NCI-H345 treated with DMSO at 0.1 percent for 48 hours (cell line): ENCODE measurements around the gene ENO2.
"Not testable (repeated sequence)": the region's sequence is repeated elsewhere in the genome, so short reads cannot be mapped to it uniquely, and the experiment has no call there.

Experiments used
- DNase-seq: peaks from one replicate; lab custom pipeline; 2025; ENCODE audit not compliant: unreplicated experiment; lab: John Stamatoyannopoulos, UW

The ENO2 gene

DNA sequence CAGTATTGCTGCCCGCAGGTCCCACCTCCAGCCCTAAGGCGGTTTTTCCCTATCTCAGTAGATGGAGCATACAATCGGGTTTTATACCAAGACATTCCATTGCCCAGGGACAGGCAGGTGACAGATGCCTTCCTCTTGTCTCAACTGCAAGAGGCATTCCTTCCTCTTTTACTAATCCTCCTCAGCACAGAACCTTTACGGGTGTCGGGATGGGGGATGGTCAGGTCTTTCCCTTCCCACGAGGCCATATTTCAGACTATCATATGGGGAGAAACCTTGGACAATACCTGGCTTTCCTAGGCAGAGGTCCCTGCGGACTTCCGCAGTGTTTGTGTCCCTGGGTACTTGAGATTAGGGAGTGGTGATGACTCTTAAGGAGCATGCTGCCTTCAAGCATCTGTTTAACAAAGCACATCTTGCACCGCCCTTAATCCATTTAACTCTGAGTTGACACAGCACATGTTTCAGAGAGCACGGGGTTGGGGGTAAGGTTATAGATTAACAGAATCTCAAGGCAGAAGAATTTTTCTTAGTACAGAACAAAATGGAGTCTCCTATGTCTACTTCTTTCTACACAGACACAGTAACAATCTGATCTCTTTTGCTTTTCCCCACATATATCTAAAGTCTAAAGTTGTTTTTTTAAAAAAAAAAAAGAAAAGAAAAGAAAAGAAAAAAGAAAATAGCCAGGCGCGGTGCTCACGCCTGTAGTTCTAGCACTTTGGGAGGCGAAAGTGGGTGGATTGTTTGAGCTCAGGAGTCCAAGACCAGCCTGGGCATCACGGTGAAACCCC is 28.0 kb upstream of the ENO2 start:
- DNase-seq = not testable (repeated sequence)

DNA sequence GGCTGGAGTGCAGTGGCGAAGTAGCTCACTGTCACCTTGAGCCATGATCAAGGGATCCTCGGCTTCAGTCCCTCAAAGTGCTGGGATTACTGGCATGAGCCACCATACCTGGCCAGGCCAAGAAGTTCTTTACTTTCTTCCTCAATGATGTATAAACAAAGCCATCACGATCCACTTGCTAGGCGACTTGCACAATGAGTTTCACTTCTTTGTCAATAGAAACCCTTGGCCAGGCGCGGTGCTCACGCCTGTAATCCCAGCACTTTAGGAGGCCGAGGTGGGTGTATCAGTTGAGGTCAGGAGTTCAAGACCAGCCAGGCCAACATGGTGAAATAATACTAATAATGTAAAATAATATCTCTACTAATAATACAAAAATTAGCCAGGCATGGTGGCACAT is 26.9 kb upstream of the ENO2 start:
- DNase-seq = no peak

DNA sequence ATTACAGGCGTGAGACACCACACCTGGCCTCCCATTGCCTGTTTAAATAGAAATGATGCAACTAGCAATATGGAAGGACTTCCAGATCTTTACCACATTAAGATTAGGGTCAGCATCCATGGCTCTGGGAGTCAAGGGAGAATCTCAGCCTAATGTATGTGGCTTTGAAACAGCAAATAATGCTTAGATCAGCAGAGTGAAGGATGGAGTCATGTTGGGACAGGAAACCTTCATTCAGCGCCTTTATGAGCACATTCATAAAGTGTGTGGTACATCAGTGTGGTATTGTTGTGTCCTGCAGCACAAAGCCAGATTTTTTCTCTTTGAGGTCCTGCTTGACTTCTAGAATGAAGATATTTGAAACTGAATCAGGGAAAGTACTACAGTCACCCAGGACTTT is 26.0 kb upstream of the ENO2 start:
- no peak for DNase-seq

DNA sequence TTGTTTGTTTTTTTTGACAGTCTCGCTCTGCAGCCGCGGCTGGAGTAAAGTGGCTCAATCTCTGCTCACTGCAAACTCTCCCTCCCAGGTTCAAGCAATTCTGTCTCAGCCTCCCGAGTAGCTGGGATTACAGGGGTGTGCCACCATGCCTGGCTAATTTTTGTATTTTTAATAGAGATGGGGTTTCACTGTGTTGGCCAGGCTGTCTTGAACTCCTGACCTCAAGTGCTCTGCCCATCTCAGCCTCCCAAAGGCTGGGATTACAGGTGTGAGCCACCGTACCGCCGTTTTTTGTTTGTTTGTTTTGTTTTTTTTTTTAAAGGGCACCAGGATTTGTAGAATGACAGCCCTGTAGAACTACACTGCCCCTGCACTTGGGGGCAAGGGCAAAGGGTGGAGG is 25.6 kb upstream of the ENO2 start:
- DNase-seq = not testable (repeated sequence)

DNA sequence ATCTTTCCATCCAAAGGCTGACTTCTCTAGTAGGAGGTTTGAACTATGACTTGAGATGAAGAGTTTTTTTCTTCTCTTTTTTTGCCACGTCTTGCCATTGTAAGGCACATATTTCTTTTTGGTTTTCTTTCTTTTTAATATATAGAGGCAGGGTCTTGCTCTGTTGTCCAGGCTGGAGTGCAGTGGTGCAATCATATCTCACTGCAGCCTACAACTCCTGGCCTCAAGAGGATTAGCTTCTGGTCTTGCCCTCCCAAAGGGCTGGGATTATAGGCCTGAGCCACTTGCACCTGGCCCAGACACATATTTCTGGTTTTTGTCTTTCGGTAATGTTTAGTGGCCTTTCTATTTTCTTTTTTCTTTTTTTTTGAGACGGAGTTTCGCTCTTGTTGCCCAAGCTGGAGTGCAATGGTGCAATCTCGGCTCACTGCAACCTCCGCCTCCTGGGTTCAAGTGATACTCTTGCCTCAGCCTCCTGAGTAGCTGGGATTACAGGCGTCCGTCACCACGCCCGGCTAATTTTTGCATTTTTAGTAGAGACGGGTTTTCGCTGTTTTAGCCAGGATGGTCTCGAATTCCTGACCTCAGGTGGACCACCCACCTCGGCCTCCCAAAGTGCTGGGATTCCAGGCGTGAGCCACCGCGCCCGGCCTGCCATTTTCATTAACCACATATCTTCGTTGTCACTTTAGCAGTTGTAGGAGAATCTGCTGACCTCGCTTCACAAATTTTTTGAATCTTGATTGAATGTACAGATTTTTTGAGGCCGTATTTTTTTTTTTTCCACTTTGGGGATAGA is 24.4 kb upstream of the ENO2 start:
- not testable (repeated sequence) for DNase-seq

DNA sequence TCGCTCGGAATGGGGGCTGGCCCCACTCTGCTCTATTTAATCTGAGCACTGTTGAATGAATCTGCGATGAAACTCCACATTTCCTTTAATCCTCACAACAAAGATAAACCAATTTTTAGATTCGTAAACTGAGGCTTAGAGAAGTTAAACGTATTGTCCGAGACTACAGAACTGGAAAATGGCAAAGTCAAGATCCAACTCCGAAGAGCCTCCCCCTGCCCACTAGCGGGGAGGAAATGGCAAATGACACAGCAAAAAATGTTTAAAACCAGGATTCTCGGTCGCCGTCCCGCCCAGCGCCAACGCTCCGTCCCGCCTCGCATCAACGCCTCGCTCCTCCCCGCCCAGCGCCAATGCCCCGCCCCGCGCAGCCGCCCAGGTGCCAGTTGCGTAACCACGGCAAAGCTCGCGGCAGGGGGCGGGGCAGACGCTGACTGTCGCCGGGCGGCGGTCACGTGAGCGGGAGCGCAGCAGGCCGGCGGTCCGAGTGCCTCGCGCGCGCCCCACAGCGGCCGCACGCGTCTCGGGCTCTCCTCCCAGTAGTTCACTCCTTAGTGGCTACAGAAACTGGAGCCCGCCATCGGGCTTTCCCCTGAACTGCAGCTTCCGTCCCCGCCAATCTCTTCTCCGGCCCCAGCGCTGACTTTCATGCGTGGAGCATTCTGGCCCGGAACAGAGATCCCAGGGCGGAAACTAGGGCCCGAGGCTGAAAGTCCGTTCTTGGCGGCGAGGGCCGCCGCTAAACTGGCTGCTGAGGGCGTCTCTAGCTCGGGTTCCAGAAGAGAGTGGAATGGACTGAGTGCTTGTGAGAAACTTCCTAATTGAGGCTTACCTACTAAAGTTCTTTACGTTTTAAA is 23.4 kb upstream of the ENO2 start:
- peak; percentile 93 for DNase-seq

DNA sequence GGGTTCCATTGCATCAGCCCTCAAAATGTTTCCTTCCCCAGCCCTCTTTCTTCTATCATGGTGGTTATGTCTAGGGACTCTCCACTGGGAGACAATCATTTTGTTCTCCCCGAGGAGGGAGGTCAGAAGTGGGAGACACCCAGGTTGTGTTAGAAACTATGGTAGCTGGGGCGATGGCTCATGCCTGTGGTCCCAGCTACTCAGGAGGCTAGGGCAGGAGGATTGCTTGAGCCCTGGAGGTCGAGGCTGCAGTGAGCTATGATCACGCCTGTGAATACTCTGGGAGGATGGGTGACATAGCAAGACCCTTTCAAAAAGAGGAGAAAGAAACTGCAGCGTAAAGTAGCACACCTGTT is 22.8 kb upstream of the ENO2 start:
- DNase-seq = no peak

DNA sequence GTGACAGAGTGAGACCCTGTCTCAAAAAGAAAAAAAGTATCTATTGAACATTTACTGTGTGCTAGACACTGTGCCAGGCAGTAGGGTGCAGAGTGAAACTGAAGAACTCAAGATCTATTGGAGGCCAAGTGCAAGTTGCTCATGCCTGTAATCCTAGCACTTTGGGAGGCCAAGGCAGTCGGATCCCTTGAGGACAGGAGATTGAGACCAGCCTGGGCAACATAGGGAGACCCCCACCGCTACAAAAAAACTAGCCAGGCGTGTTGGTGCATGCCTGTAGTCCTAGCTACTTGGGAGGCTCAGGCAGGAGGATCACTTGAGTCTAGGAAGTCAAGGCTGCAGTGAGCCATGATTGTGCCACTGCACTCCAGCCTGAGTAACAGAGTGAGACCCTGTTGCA is 21.7 kb upstream of the ENO2 start:
- not testable (repeated sequence) for DNase-seq

DNA sequence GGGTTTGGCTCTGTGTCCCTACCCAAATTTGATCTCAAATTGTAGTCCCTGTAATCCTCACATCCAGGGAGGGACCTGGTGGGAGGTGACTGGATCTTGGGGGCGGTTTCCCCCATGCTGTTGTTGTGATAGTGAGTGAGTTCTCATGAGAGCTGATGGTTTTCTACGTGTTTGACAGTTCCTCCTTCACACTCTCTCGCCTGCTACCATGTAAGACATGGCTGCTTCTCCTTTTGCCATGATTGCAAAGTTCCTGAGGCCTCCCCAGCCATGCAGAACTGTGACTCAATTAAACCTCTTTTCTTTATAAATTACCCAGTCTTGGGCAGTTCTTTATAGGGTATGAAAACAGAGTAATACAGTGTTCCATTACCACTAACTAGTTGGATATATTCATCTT is 20.1 kb upstream of the ENO2 start:
- DNase-seq = no peak

DNA sequence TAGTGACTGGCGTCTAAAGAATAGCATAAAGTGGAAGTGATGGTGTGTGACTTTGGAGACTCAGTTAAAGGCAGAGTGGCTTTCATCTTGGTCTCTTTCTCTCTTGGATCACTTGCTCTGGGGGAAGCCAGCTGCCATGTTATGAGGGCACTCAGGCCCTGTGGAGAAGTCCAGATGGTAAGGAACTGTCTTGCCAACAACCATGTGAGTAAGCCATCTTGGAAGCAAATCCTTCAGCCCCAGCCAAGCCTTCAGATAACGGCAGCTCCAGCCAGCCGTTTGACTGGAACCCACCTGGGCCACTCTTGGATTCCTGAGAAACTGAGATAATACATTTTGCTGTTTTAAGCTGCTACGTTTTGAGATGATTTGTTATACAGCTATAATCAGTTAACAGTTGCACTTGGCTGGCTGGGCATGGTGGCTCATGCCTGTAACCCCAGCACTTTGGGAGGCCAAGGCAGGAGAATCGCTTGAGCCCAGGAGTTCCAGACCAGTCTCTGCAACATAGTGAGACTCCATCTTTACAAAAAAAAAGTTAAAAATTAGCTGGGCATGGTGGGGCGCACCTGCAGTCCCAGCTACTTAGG is 17.4 kb upstream of the ENO2 start:
- DNase-seq = no peak

DNA sequence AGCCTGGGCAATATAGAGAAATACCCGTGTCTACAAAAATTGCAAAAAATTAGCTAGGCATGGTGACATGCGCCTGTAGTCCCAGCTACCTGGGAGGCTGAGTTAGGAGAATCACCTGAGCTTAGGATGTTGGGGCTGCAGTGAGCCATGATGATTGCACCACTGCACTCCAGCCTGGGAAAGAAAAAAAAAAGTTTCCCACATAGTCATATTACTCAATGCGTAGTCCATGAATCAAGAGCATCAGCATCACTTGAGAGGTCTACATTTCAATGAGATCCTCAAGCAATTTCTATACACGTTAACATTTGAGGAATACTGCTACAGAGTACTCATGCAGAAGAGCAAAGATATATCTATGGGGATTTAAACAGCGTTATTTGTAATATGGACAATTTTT is 15.0 kb upstream of the ENO2 start:
- no peak for DNase-seq

DNA sequence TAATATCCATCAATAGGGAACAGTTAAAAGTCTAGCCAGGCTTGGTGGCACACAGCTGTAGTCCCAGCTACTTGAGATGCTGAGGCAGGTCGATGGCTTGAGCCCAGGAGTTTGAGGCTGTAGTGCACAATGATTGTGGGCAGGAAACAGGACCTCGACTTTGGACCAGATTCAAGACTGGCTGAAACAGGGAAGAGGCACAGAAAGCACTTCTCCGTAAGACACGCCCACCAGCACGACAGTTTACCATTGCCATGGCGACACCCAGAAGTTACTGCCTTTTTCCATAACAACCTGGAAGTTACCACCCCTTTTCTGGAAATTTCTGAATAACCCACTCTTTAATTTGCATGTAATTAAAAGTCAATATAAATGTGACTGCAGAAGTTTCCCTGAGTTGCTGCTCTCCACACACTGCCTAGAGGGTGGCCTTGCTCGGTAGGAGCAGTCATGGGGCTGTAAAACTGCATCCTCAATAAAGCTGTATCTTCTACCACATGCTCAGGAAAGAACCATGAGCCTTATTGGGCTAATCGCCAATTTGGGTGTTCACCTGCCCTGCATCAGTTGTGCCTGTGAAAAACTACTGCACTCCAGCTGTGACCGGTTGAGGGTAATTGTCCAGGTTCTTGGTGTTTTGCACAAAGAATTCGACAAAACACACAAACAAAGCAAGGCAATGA is 14.4 kb upstream of the ENO2 start:
- peak; percentile 61 for DNase-seq

DNA sequence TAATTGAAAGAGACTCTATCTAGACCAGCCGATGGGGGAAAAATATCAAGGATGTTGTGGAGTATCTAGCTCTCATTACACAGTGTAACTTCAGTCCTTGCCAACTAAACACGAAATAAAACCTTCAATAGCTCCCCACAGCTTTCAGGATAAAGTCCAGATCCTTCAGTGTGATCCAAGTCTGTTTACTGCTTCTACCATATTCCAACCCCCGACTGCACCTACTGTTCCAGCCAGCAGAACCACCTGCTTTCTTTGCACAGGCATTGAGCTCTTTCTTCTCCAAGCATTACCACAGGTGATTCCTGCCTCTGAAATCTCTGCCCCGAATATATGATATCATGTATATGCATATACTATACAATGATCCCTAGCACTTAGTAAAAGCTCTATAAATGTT is 11.9 kb upstream of the ENO2 start:
- no peak for DNase-seq

DNA sequence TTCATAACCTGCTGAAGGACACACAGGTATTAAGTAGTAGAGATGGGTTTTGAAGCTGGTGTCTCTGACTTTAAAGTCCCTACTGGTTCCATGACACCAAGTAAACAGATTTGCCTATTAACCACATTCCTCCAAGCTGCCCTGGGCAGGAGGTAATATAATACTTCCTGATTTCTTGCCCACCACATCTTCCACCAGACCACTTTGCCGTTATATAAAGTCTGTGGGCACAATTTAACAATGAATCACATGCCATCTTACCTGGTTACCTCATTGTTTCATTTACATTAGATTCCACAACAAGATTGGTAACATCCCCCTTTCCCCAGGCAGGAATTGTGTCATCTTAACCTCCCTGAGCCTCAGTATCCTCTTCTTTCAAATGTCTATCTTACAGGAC is 10.7 kb upstream of the ENO2 start:
- no peak for DNase-seq

DNA sequence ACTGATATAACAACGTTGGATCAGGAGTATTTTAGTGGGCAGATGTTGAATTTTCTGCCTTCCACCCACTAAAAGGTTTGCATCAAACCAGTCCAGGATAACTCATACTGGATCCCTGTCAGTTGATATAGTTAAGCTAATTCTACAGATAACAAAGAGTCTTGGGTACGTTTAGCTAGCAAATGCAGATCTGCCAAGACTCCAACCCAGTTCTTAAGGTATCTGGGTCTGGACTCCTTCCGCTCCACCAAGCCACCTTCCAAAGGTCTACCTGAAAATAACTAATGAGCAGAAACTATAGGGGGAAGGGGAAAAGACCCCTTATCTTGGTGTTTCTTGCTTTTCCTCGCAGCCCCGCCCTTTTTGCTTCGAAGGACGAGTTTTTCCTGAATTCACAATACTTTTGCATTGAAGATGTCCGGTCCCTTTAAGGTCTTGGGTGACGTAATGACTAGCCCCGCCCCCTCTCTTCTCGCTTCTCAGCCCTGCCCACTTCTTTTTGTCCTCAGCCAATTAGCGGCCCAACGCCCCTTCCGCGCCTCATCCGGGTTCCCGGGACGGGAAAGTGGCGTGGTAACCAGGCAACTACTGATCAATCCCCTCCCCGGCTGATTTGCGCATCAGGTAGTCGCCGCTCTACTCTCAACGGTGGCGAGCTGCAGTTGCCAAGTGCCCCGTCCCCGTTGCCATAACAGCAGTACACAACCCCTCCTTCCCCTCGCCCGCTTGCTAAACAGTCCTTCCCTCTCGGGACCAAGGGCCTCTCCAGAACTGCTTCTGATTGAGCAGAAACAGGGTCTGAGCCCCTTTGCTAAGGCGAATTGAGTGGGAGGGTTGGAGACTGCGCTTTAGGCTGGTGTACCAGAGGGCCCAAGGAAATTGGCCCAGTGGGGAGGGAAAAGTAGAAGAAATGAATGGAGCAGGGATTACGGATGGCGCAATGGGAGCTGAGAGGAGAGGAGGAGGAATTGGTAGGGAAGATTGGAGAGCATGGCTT is 9.8 kb upstream of the ENO2 start, which contains the start of gene LRRC23:
TSS of gene LRRC23 (plus strand) at position 543 of the 997 bp plus-strand sequence. CDS start 812 bp downstream, outside the sequence.
- peak; percentile 98 for DNase-seq

DNA sequence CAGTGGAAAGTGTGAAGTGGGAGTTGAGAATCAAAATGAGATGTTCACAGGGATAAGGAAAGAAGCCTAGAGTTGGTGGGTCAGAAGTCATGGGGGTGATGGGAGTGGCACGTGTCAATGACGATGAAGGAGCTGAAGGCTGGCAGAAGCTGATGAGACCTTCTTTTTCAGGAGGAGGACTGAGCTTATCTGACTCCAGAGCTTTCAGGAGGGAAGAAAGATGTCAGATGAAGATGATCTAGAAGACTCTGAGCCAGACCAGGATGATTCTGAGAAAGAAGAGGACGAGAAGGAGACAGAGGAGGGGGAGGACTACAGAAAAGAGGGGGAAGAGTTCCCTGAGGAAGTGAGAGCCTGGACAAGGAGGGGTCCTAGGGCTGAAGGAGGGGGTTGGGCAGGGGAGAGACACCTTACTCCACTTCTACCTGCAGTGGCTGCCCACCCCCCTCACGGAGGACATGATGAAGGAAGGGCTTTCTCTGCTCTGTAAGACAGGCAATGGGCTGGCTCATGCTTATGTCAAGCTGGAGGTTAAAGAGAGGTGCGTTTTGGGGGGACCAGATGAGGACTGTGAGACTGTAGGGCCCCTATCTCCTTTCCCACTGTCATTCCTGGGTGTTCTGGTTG is 8.9 kb upstream of the ENO2 start:
- DNase-seq = no peak

DNA sequence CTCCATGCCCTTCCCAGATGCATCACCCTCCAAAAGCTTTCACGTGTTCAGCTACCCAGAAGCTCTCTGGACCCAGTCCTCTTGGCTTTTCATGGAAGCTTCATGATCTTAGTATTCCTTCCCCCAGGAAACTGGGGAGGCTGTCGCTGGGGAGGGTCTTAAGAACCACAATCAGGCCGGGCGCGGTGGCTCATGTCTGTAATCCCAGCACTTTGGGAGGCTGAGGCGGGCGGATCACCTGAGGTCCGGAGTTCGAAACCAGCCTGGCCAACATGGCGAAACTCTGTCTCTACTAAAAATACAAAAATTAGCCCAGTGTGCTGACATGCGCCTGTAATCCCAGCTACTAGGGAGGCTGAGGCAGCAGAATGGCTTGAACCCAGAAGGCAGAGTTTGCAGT is 6.2 kb upstream of the ENO2 start:
- not testable (repeated sequence) for DNase-seq

DNA sequence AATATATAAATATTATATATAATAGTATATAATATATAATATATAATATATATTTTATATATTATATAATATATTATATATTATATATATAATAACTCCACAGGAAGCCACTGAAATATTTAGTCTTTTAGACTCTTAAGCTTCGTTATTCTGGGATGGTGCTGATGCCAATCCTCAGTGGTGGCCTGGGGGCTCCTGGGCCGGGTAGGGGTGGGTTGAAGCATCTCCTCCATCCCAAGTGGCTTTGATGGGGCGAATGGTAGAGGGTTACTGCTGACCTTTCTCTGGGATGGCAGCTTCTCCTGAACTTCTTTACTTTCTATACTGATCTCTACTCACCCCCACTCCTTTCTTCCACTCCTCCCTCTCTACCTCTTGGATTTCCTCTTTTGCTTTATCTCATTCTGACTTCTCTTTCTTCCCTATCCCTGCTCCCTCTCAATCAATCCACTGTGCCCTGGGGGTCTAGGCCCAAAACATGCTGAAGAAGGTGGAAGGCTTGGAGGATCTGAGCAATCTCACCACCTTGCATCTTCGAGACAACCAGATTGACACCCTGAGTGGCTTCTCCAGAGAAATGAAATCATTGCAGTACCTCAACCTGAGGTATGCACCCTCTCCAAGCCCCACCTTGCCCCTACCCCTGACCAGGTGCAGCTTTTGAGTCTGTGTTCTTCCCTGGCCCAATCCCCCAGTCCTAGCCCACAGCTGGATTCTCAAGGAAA is 4.8 kb upstream of the ENO2 start:
- DNase-seq = no peak
